OCI-LY7 (cell line): Measurements from ENCODE around the gene SENP6. TPM values are rescaled to one million over a fixed set of nuclear protein-coding genes. Genes with fewer than 3 reads are reported as not detected.

Source experiments
- BruUV-seq: library from RNA; stranded (reverse); fragments of 400-500 nt; replicated peaks from 2 replicates; lab custom pipeline; 2021; lab: Mats Ljungman, UMichigan
- CTCF ChIA-PET: fragments of 300-600 bp; sonication (Branson Sonifier 250); formaldehyde crosslinking; loops from one replicate; lab custom pipeline; 2022; ENCODE audit warnings: antibody characterized with exemption; ENCODE audit not compliant: unreplicated experiment; lab: Charles Lee
- POLR2A ChIA-PET: fragments of 300-600 bp; sonication (Branson Sonifier 250); formaldehyde crosslinking; loops from one replicate; lab custom pipeline; 2022; ENCODE audit warnings: antibody characterized with exemption; lab: Charles Lee
- DNase-seq: peaks from one replicate; pipeline ENCODE4 v3.0.0-alpha.2; 2015; ENCODE audit warnings: low spot score
- H2AFZ ChIP-seq: fragments of 200-600 bp; sonication (generic), shearing (Covaris generic); 2 replicates; pipeline ENCODE4 v1.6.1; 2014; ENCODE audit warnings: mild to moderate bottlenecking, antibody characterized with exemption, low read length, moderate library complexity
- H3K27ac ChIP-seq: fragments of 200-600 bp; sonication (generic); 2 replicates; pipeline ENCODE4 v1.5.1; 2014; ENCODE audit warnings: mixed run types, low read depth, mild to moderate bottlenecking, moderate library complexity, low read length, inconsistent platforms; ENCODE audit not compliant: poor library complexity, severe bottlenecking
- H3K36me3 ChIP-seq: fragments of 200-600 bp; sonication (generic); 2 replicates; pipeline ENCODE4 v1.6.1; 2014; ENCODE audit warnings: mild to moderate bottlenecking, antibody characterized with exemption, low read length, moderate library complexity, mixed read lengths; ENCODE audit not compliant: insufficient read depth
- H3K4me1 ChIP-seq: fragments of 200-600 bp; sonication (generic); 2 replicates; pipeline ENCODE4 v1.5.1; 2014; ENCODE audit warnings: mild to moderate bottlenecking, low read length; ENCODE audit not compliant: insufficient read depth, poor library complexity, severe bottlenecking
- H3K4me2 ChIP-seq: fragments of 200-600 bp; sonication (generic); 2 replicates; pipeline ENCODE4 v1.6.1; 2014; ENCODE audit warnings: mild to moderate bottlenecking, low read length
- H3K4me3 ChIP-seq: fragments of 200-600 bp; sonication (generic); 2 replicates; pipeline ENCODE4 v1.5.1; 2014; ENCODE audit warnings: mild to moderate bottlenecking, low read depth, low read length; ENCODE audit not compliant: poor library complexity, severe bottlenecking
- H3K79me2 ChIP-seq: fragments of 200-600 bp; sonication (generic); 2 replicates; pipeline ENCODE4 v1.6.1; 2016; ENCODE audit warnings: low read depth, mild to moderate bottlenecking, low read length, moderate library complexity, mixed read lengths; ENCODE audit not compliant: insufficient read depth
- H3K9me2 ChIP-seq: fragments of 200-600 bp; sonication (generic); 2 replicates; pipeline ENCODE4 v1.6.1; 2016; ENCODE audit warnings: mild to moderate bottlenecking, low read length, mixed read lengths; ENCODE audit not compliant: insufficient read depth
- H3K9me3 ChIP-seq: fragments of 200-600 bp; sonication (generic); 2 replicates; pipeline ENCODE4 v1.6.1; 2014; ENCODE audit warnings: mild to moderate bottlenecking, mixed run types, low read length, mixed read lengths
- H4K20me1 ChIP-seq: fragments of 200-600 bp; sonication (generic); 2 replicates; pipeline ENCODE4 v1.6.1; 2014; ENCODE audit warnings: mild to moderate bottlenecking, antibody characterized with exemption, low read length, moderate library complexity, mixed read lengths; ENCODE audit not compliant: insufficient read depth
- CTCF ChIP-seq: fragments of 200-600 bp; sonication (generic); conservative IDR thresholded peaks from 2 replicates; pipeline ENCODE4 v1.5.1; 2014; ENCODE audit warnings: mild to moderate bottlenecking, antibody characterized with exemption, low read length, moderate library complexity, mixed read lengths
- EZH2phosphoT487 ChIP-seq: fragments of 200-600 bp; sonication (generic); IDR thresholded peaks from 2 replicates; pipeline ENCODE4 v1.6.1; 2018; ENCODE audit warnings: low read depth, borderline replicate concordance, mild to moderate bottlenecking, mixed run types, antibody characterized with exemption, low read length, moderate library complexity, mixed read lengths
- intact Hi-C: fragments of 100-400 bp; cut with micrococcal nuclease; formaldehyde crosslinking; loops from one replicate; pipeline ENCODE4 v1.10.0; 2022; ENCODE audit not compliant: unreplicated experiment
- total RNA-seq, 2 experiments: library from RNA; depleted of rRNA in 1 of 2; stranded (reverse); fragments of >200 nt in 1 of 2; shearing (Covaris generic) in 1 of 2; gene quantifications; 2 replicates each; pipeline ENCODE4 v1.2.3, GENCODE V29; 2014 to 2022

The SENP6 gene
- total RNA-seq, 2 experiments from 2014 or later: 61.1 to 85.4 TPM

- Histone ChIP-seq H3K27ac (no peak overlapping the region), H3K4me3 (no peak overlapping the region), H3K79me2 (no peaks in the 10 kb centered on the region), H3K9me3 (no peaks in the 10 kb centered on the region), H2AFZ (no peak overlapping the region), H4K20me1 (peaks cover 5% of the 10 kb centered on the region; the same call in 1 of the 2 replicates), H3K4me1 (peaks cover 20% of the 10 kb centered on the region), H3K4me2 (no peak overlapping the region), H3K9me2 (no peaks in the 10 kb centered on the region), H3K36me3 (no peaks in the 10 kb centered on the region)
- intact Hi-C loops: no loop called here
- POLR2A ChIA-PET: no interaction called here
- TF ChIP-seq CTCF: no peak
- no peak for TF ChIP-seq EZH2phosphoT487
- no peak for DNase-seq
- no TSS peak for BruUV-seq
- CTCF ChIA-PET: no interaction called here
These were observed 145.7 kb downstream of the SENP6 start for GRCh38 chr6:75747152-75747992.

- Histone ChIP-seq H3K9me3 (no peaks in the 10 kb centered on the region), H2AFZ (no peak overlapping the region), H3K9me2 (no peaks in the 10 kb centered on the region), H4K20me1 (peaks cover 5% of the 10 kb centered on the region; the same call in 1 of the 2 replicates), H3K27ac (no peak overlapping the region), H3K4me2 (peak overlapping the region; percentile 70), H3K36me3 (no peaks in the 10 kb centered on the region), H3K4me3 (peak overlapping the region; percentile 58), H3K4me1 (peaks cover 20% of the 10 kb centered on the region), H3K79me2 (no peaks in the 10 kb centered on the region)
- BruUV-seq: no TSS peak
- no peak for TF ChIP-seq CTCF
- peak; percentile 83; the same call in 1 of the 2 replicates for TF ChIP-seq EZH2phosphoT487
- ChIA-PET CTCF (no interaction called here), POLR2A (no interaction called here)
- intact Hi-C loops: no loop called here
- DNase-seq: peak; percentile 3
These were observed 146.5 kb downstream of the SENP6 start for GRCh38 chr6:75748003-75748742.
